Keratinocyte (primary cell): ENCODE data around the gene OR2T12. TPM values are rescaled to one million over a fixed set of nuclear protein-coding genes. Genes with fewer than 3 reads are reported as not detected.
"Not testable (repeated sequence)": the region's sequence is repeated elsewhere in the genome, so short reads cannot be mapped to it uniquely, and the experiment has no call there.

ENCODE experiments used
- DNase-seq: peaks from one replicate; pipeline ENCODE4 v3.0.0-alpha.2; 2011; ENCODE audit warnings: low read depth, missing footprints, low spot score
- FAIRE-seq: peaks from 2 replicates; lab custom pipeline; 2011; peaks lifted over from hg19 to GRCh38; lab: Jason Lieb, UNC
- H2AFZ ChIP-seq: 2 replicates; pipeline ENCODE4 v1.6.0; 2012; ENCODE audit warnings: low read length, control low read depth, inconsistent platforms; ENCODE audit not compliant: control insufficient read depth
- H3K27ac ChIP-seq: 2 replicates; pipeline ENCODE4 v1.5.1; 2011; ENCODE audit warnings: low read length; ENCODE audit not compliant: control insufficient read depth, insufficient read depth
- H3K27me3 ChIP-seq: 3 replicates; pipeline ENCODE4 v1.6.0; 2011; ENCODE audit warnings: low read length; ENCODE audit not compliant: control insufficient read depth, insufficient read depth; ENCODE audit errors: extremely low read depth
- H3K36me3 ChIP-seq, 2 experiments: 2 replicates in 1 of 2; 3 replicates in 1 of 2; pipeline ENCODE4 v1.5.1; 2011; ENCODE audit warnings: low read length in 2 of 2, mild to moderate bottlenecking in 1 of 2; ENCODE audit not compliant: control insufficient read depth in 2 of 2, insufficient read depth in 2 of 2; ENCODE audit errors: extremely low read depth in 1 of 2
- H3K4me1 ChIP-seq: 3 replicates; pipeline ENCODE4 v1.5.1; 2011; ENCODE audit warnings: low read length; ENCODE audit not compliant: control insufficient read depth, insufficient read depth; ENCODE audit errors: extremely low read depth
- H3K4me2 ChIP-seq: 3 replicates; pipeline ENCODE4 v1.6.0; 2011; ENCODE audit warnings: low read depth, low read length; ENCODE audit not compliant: control insufficient read depth, insufficient read depth; ENCODE audit errors: extremely low read depth
- H3K4me3 ChIP-seq, 3 experiments: fragments of 200-600 bp in 1 of 3; sonication (generic) in 1 of 3; 2 replicates in 2 of 3; 3 replicates in 1 of 3; pipeline ENCODE4 v1.5.1; 2011 to 2016; ENCODE audit warnings: low read length in 3 of 3, mild to moderate bottlenecking in 3 of 3, control low read depth in 2 of 3, inconsistent platforms in 1 of 3, low read depth in 1 of 3, mixed read lengths in 1 of 3, mixed run types in 1 of 3, moderate library complexity in 1 of 3; ENCODE audit not compliant: control insufficient read depth in 2 of 3, insufficient read depth in 2 of 3; ENCODE audit errors: extremely low read depth in 1 of 3
- H3K79me2 ChIP-seq: 2 replicates; pipeline ENCODE4 v1.6.0; 2012; ENCODE audit warnings: low read length; ENCODE audit not compliant: control insufficient read depth, insufficient read depth
- H3K9ac ChIP-seq: 3 replicates; pipeline ENCODE4 v1.6.0; 2011; ENCODE audit warnings: low read length; ENCODE audit not compliant: control insufficient read depth, insufficient read depth; ENCODE audit errors: extremely low read depth
- H3K9me1 ChIP-seq: 3 replicates; pipeline ENCODE4 v1.6.0; 2011; ENCODE audit warnings: low read length; ENCODE audit not compliant: control insufficient read depth, insufficient read depth; ENCODE audit errors: extremely low read depth
- H3K9me3 ChIP-seq: 2 replicates; pipeline ENCODE4 v1.5.1; 2012; ENCODE audit warnings: low read depth, low read length; ENCODE audit not compliant: control insufficient read depth
- H4K20me1 ChIP-seq: 3 replicates; pipeline ENCODE4 v1.6.0; 2011; ENCODE audit warnings: low read length; ENCODE audit not compliant: control insufficient read depth, insufficient read depth; ENCODE audit errors: extremely low read depth
- EZH2 ChIP-seq: IDR thresholded peaks from one replicate; pipeline ENCODE4 v1.6.1; 2012; ENCODE audit warnings: inconsistent platforms, mild to moderate bottlenecking, low read length, moderate library complexity
- dilution Hi-C: fragments of 300-500 bp; cut with MboI; formaldehyde crosslinking; loops from one replicate; pipeline ENCODE4 v1.7.0; 2020; ENCODE audit warnings: low sequenced_read_pairs; ENCODE audit not compliant: extremely low pct_ligation_motif_present
- polyA plus RNA-seq, 5 experiments: library from polyadenylated mRNA; depleted of rRNA in 3 of 5; stranded (reverse) in 3 of 5; stranded (forward) in 1 of 5; unstranded in 1 of 5; fragments of >200 nt; gene quantifications; 1 replicate in 1 of 5; 2 replicates in 3 of 5; 3 replicates in 1 of 5; pipeline versions ENCODE4 v1.2.1 to v1.2.3, GENCODE V29; 2011 to 2012; ENCODE audit warnings: missing spikeins in 2 of 5, low read depth in 1 of 5, low replicate concordance in 1 of 5
- TF ChIP-seq, protein P1 (sequence below), 3 experiments: IDR thresholded peaks in 1 of 3; conservative IDR thresholded peaks in 1 of 3; optimal IDR thresholded peaks in 1 of 3; 2 replicates in 2 of 3; 3 replicates in 1 of 3; pipeline versions ENCODE3 to v1.5.1; 2011; ENCODE audit warnings: low read length in 3 of 3, mild to moderate bottlenecking in 3 of 3, moderate library complexity in 2 of 3, control low read depth in 1 of 3, inconsistent platforms in 1 of 3; ENCODE audit not compliant: insufficient read depth in 2 of 3; ENCODE audit errors: extremely low read depth in 1 of 3

OR2T12 gene
- polyA plus RNA-seq, 1 donor (not counting 4 experiments of a cell fraction or from before 2014, with no cell fraction given) = not detected

DNA sequence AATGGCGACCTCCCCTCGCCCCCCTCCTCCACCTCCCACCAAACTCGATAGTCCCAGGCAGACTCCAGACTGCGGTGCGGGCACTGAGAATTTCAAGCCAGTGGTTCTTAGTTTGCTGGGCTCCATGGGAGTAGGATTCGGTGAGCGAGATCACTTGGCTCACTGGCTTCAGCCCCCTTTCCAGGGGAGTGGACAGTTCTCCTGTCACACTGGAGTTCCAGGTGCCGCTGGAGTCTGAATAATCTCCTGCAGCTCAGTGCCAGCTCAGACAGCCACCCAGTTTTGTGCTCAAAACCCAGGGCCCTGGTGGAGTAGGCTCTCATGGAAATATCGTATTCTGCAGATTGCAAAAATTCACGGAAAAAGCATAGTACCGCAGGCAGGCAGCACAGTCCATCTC, 13.6 kb upstream of the OR2T12 start:
- Histone ChIP-seq H3K9ac (no peak overlapping the region), H3K4me1 (no peaks in the 10 kb centered on the region), H3K9me3 (peaks cover 2% of the 10 kb centered on the region), H2AFZ (no peak overlapping the region), H3K4me2 (no peak overlapping the region), H3K36me3 (no peaks in the 10 kb centered on the region), H3K27me3 (no peaks in the 10 kb centered on the region), H3K79me2 (no peaks in the 10 kb centered on the region), H3K27ac (no peak overlapping the region), H3K4me3 (no peak overlapping the region), H3K9me1 (no peaks in the 10 kb centered on the region), H4K20me1 (no peaks in the 10 kb centered on the region)
- TF ChIP-seq, protein P1, sequence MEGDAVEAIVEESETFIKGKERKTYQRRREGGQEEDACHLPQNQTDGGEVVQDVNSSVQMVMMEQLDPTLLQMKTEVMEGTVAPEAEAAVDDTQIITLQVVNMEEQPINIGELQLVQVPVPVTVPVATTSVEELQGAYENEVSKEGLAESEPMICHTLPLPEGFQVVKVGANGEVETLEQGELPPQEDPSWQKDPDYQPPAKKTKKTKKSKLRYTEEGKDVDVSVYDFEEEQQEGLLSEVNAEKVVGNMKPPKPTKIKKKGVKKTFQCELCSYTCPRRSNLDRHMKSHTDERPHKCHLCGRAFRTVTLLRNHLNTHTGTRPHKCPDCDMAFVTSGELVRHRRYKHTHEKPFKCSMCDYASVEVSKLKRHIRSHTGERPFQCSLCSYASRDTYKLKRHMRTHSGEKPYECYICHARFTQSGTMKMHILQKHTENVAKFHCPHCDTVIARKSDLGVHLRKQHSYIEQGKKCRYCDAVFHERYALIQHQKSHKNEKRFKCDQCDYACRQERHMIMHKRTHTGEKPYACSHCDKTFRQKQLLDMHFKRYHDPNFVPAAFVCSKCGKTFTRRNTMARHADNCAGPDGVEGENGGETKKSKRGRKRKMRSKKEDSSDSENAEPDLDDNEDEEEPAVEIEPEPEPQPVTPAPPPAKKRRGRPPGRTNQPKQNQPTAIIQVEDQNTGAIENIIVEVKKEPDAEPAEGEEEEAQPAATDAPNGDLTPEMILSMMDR (optimal IDR thresholded peaks at IDR 0.05 in 1 of 3, IDR thresholded peaks at IDR 0.05 in 1 of 3, conservative IDR thresholded peaks at IDR 0.05 in 1 of 3; ENCODE audit: extremely low read depth in 1 of 3, insufficient read depth in 2 of 3, low read length in 3 of 3) = no peak
- TF ChIP-seq EZH2 = no peak
- FAIRE-seq = no peak
- DNase-seq = no peak
- dilution Hi-C loops = no loop called here

DNA sequence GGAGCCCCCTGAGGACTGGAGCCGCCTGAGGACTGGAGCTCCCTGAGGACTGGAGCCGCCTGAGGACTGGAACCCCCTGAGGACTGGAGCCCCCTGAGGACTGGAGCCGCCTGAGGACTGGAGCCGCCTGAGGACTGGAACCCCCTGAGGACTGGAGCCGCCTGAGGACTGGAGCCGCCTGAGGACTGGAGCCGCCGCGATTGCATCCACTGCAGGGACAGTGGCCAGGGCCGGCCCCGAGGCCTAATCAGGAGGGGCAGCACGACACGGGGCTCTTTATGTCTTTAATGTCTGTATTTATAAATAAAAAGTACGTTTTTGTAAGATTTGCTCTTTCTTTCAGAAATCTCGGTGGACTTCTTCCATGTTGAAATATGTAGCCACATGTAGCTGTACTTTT, 3.5 kb upstream of the OR2T12 start:
- H3K36me3 ChIP-seq, DNase-seq, H3K9ac ChIP-seq, H3K27ac ChIP-seq, dilution Hi-C loops, H3K9me1 ChIP-seq, H4K20me1 ChIP-seq, H2AFZ ChIP-seq, H3K4me1 ChIP-seq, H3K27me3 ChIP-seq, FAIRE-seq, H3K79me2 ChIP-seq, H3K9me3 ChIP-seq, H3K4me3 ChIP-seq, H3K4me2 ChIP-seq: not testable (repeated sequence)

DNA sequence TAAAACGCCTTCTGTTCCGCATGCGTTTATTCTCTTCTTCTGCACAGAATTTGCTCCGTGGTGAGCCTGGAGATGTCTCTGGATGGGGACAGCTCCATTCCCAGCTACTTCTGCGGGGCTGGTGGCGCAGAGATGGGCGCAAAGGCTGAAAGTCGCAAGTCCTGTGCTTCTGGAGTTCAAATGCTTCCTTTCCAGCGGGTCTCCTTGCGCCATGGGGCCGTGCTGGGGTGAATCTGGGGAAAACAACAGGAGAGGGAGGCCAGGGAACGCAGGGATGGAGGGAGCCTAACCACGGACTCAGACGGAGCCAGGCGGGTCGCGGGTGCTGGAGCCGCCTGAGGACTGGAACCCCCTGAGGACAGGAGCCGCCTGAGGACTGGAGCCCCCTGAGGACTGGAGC, 2.9 kb upstream of the OR2T12 start:
- Histone ChIP-seq H3K4me3 (no peak overlapping the region), H3K27me3 (no peaks in the 10 kb centered on the region), H2AFZ (no peak overlapping the region), H4K20me1 (no peaks in the 10 kb centered on the region), H3K9ac (no peak overlapping the region), H3K4me1 (no peaks in the 10 kb centered on the region), H3K79me2 (no peaks in the 10 kb centered on the region), H3K9me3 (no peaks in the 10 kb centered on the region), H3K9me1 (no peaks in the 10 kb centered on the region), H3K36me3 (no peaks in the 10 kb centered on the region), H3K27ac (no peak overlapping the region), H3K4me2 (no peak overlapping the region)
- TF ChIP-seq, protein P1 (optimal IDR thresholded peaks at IDR 0.05 in 1 of 3, IDR thresholded peaks at IDR 0.05 in 1 of 3, conservative IDR thresholded peaks at IDR 0.05 in 1 of 3; ENCODE audit: extremely low read depth in 1 of 3, insufficient read depth in 2 of 3, low read length in 3 of 3) = no peak
- no peak for TF ChIP-seq EZH2
- FAIRE-seq = no peak
- dilution Hi-C loops = no loop called here
- DNase-seq = no peak

DNA sequence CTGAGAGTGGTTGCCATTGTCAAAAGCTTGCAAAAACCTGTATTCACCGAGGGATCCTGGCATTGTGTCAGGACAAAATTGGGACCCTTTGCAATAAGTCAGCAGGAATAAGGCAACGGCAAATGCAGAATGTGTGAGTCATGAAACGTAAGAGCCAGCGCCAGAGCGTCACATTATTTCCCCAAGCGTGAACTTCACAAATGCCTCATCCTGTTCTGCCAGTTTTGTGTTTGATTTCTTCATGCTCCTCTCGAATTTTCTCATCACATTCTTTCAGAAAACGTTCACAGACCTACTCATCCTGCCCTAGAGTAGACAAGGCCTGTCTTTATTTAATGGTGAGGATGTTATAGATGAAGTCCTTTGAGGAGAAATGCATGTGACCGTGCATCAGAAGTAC, 2.4 kb upstream of the OR2T12 start:
- H3K4me2 ChIP-seq, H3K36me3 ChIP-seq, H3K4me1 ChIP-seq, H3K9me3 ChIP-seq, H4K20me1 ChIP-seq, H3K27ac ChIP-seq, H3K9ac ChIP-seq, H3K27me3 ChIP-seq, H3K4me3 ChIP-seq, DNase-seq, H3K79me2 ChIP-seq, dilution Hi-C loops, H3K9me1 ChIP-seq, H2AFZ ChIP-seq, FAIRE-seq: not testable (repeated sequence)
